Fibroblast of the aortic adventitia (primary cell): ENCODE results near the gene CDYL2. TPM values are rescaled to one million over a fixed set of nuclear protein-coding genes. Genes with fewer than 3 reads are reported as not detected.

Experiments used
- DNase-seq: peaks from one replicate; pipeline ENCODE4 v3.0.0-alpha.2; 2010; ENCODE audit warnings: low read depth
- H3K4me3 ChIP-seq: 2 replicates; pipeline ENCODE4 v1.5.1; 2011; ENCODE audit warnings: low read depth, mild to moderate bottlenecking, control low read depth, low read length, moderate library complexity
- CTCF ChIP-seq: IDR thresholded peaks from 2 replicates; pipeline ENCODE4 v1.5.1; 2011; ENCODE audit warnings: mild to moderate bottlenecking, low read length, control low read depth, inconsistent platforms; ENCODE audit not compliant: insufficient read depth
- total RNA-seq: library from RNA; depleted of rRNA; stranded (reverse); fragments of >200 nt; gene quantifications from 2 replicates; pipeline ENCODE4 v1.2.3, GENCODE V29; 2012; ENCODE audit warnings: low replicate concordance

The CDYL2 gene
- total RNA-seq, 1 donor: 5.2 TPM

GRCh38 chr16:80692270-80692669, 112.1 kb downstream of the CDYL2 start:
- no peak for TF ChIP-seq CTCF
- no peak overlapping the region for H3K4me3 ChIP-seq
- DNase-seq: no peak

GRCh38 chr16:80691111-80691741, 113.2 kb downstream of the CDYL2 start:
- TF ChIP-seq CTCF: no peak
- DNase-seq: no peak

GRCh38 chr16:80689487-80689886, 114.9 kb downstream of the CDYL2 start:
- no peak for TF ChIP-seq CTCF
- no peak for DNase-seq
- H3K4me3 ChIP-seq: no peak overlapping the region

More at GRCh38 chr16:80691111-80691741, 113.2 kb downstream of the CDYL2 start:
- no peak overlapping the region for H3K4me3 ChIP-seq

- no peak for TF ChIP-seq CTCF
- no peak overlapping the region for H3K4me3 ChIP-seq
- DNase-seq: no peak
These were observed 116.8 kb downstream of the CDYL2 start for GRCh38 chr16:80687606-80688005.

- no peak for TF ChIP-seq CTCF
- no peak overlapping the region for H3K4me3 ChIP-seq
- DNase-seq: no peak
These were observed 119.5 kb downstream of the CDYL2 start for GRCh38 chr16:80684906-80685305.

GRCh38 chr16:80684136-80684765, 120.1 kb downstream of the CDYL2 start:
- no peak for TF ChIP-seq CTCF
- no peak for DNase-seq
- no peak overlapping the region for H3K4me3 ChIP-seq
